GM18502 (cell line): ENCODE measurements around the gene IFT88.

ENCODE experiments used
- ATAC-seq: cut with Tn5 transposase; IDR thresholded peaks from one replicate; pipeline ENCODE4 v1.9.1; 2021; ENCODE audit warnings: mild to moderate bottlenecking; ENCODE audit not compliant: unreplicated experiment, poor library complexity

Gene IFT88

GRCh38 chr13:20713014-20713376 lies 146.0 kb downstream of the IFT88 start:
- ATAC-seq = no peak

- ATAC-seq = no peak
Measured at GRCh38 chr13:20713751-20714150, 146.8 kb downstream of the IFT88 start.

GRCh38 chr13:20714161-20714560 lies 147.2 kb downstream of the IFT88 start:
- ATAC-seq = no peak

- ATAC-seq = no peak
Measured at GRCh38 chr13:20714563-20715329, 147.8 kb downstream of the IFT88 start.

- no peak for ATAC-seq
Measured at GRCh38 chr13:20715330-20715712, 148.4 kb downstream of the IFT88 start.

- no peak for ATAC-seq
Measured at GRCh38 chr13:20716951-20717350, 150.0 kb downstream of the IFT88 start.

- no peak for ATAC-seq
Measured at GRCh38 chr13:20717581-20718542, 150.9 kb downstream of the IFT88 start.

- no peak for ATAC-seq
Measured at GRCh38 chr13:20718958-20719566, 152.1 kb downstream of the IFT88 start.

GRCh38 chr13:20719783-20720182 lies 152.8 kb downstream of the IFT88 start:
- ATAC-seq = no peak

GRCh38 chr13:20720499-20720898 lies 153.5 kb downstream of the IFT88 start:
- no peak for ATAC-seq

GRCh38 chr13:20721058-20721453 lies 154.1 kb downstream of the IFT88 start:
- ATAC-seq = no peak

- no peak for ATAC-seq
Measured at GRCh38 chr13:20721454-20722357, 154.7 kb downstream of the IFT88 start.

GRCh38 chr13:20727856-20728255 lies 160.9 kb downstream of the IFT88 start:
- no peak for ATAC-seq

GRCh38 chr13:20728579-20729311 lies 161.8 kb downstream of the IFT88 start:
- no peak for ATAC-seq

- no peak for ATAC-seq
Measured at GRCh38 chr13:20729633-20730585, 163.0 kb downstream of the IFT88 start.

- ATAC-seq = no peak
Measured at GRCh38 chr13:20738616-20739015, 171.7 kb downstream of the IFT88 start.

- no peak for ATAC-seq
Measured at GRCh38 chr13:20740021-20740420, 173.1 kb downstream of the IFT88 start.
